HG02981 (cell line): Measurements from ENCODE around the gene COP1.

ENCODE experiments used
- ATAC-seq: cut with Tn5 transposase; IDR thresholded peaks from one replicate; pipeline ENCODE4 v1.9.1; 2021; ENCODE audit warnings: mild to moderate bottlenecking, moderate library complexity; ENCODE audit not compliant: unreplicated experiment

COP1 gene

GRCh38 chr1:175978476-175978875 lies 228.6 kb downstream of the COP1 start:
- ATAC-seq: no peak

- no peak for ATAC-seq
Observed at GRCh38 chr1:175976865-175977642, 230.0 kb downstream of the COP1 start.

- ATAC-seq: no peak
Observed at GRCh38 chr1:175969231-175969630, 237.9 kb downstream of the COP1 start.

DNA sequence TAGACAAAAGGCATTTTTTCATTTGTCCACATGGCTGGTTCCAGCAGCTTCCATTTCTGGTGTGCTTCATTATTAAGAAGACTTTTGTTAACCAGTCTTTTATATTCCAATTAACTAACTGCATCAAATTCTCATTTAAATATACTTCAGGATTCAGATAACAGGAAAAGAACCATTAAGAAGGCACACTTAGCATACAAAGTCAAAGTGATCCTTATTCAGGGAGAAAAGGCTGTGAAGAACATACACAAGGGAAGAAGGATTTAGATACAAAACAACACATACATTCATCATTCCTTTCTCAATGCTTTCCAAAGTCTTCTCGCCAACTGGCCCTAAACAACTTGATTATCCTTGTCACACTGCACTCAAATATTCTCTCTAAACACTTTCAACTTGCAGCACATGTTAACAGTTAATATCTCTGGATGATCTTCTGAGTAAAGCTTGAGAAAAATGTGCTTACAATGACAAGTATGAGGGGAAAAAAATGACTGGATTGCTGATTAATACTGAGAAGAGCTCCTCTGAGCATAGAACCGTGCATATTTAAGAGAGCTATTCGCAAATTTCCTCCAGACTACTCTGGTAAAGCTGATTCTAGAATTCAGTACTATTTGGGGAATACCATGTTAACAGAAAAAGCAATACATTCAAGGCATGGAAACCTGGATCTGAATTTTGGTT lies 238.5 kb downstream of the COP1 start:
- ATAC-seq: no peak

DNA sequence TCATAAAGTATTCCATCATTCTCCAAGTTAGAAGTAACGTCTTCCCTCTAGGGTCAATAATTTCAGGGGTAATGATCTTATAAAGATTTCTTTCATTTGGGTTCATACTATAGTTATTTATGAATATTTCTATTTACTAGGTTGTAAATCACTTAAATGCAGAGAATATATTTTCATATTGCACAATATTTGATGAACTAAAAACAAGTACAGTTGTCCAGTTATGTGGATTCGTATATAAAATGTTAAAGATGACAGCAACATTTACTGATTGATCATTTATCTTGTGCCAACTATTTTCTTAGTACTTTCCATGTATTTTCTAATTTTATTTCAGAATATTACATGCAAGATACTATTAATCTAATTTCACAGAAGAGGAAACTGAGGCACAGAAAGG lies 243.3 kb downstream of the COP1 start:
- ATAC-seq: no peak

DNA sequence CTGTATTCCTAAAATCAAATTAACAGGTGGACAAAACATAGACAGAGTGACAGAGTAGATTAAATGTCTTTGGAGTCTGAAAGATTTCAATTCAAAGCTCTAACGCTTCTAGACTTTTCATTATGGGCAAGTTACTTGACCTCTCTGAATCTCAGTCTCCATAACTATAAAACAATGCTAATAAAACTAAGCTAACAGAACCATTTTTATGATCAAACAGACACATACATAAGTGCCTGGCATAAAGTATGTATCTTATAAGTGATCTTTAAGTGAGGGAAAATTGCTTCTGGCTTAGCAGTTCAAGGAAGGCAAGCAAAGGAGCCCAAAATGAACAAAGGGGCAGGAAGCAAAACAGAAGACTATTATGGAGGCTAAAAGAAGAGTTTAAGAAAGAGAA lies 246.9 kb downstream of the COP1 start:
- ATAC-seq: no peak

GRCh38 chr1:175951627-175952026 lies 255.5 kb downstream of the COP1 start:
- no peak for ATAC-seq

GRCh38 chr1:175947771-175948170 lies 259.3 kb downstream of the COP1 start:
- ATAC-seq: no peak

DNA sequence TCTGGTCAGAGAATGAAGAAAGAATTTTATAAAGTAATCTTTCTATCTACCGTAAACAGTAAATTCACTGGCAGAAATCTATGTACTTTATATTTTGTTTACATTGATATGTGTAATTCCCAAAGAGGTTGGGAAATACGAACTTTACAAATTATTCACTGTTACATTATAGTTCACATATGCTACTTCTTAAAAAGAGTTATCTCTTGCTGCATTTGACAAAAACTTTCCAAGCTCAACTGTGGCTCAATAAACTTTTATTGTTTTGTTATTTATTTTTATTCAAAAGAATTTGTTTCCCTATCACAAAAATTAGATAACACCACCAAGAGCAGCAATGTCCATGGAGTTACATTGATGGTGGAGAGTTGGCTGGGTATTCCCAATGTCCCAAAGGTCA lies 262.5 kb downstream of the COP1 start:
- no peak for ATAC-seq

GRCh38 chr1:175941164-175941563 lies 265.9 kb downstream of the COP1 start:
- ATAC-seq: no peak

DNA sequence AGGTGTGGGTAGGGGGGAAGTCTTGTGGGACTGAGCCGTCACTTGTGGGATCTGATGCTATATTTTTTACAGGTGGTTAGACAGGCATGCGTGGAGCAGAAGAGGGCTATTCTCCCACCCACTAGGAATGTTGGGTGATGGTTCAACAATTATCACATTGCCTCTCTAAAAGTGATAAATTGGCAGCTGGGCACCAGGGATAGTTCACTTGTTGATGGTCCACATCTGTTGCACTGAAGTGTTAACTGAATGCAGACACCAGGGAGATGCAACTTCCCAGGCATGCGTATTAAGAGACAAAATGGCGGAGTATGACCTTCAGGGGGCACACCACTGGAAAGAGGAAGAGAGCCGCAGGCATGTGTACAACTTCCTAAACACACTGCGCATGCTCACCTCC lies 270.4 kb downstream of the COP1 start:
- no peak for ATAC-seq

DNA sequence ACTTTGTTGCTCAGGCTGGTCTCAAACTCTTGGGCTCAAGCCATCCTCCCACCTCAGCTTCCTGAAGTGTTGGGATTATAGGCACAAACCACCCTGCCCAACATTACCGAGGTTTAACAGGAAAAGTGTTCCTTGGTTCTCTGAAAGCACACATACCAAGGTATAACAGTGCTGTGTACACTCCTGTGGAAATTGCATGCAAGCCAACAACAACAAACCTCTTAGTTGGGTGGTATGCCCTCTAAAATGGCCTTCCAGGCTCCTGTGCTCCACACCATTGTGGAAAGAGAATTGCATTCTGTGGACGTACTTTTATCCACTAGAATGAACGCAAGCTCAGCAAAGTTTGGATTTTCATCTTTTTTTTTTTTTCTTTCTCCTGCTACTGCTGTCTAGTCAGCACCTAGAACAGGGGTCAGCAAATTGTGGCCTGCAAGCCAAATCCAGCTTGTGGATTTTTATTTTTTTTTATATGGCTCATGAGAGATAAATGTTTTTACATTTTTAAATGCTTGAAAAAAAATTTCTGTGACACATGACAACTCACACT lies 271.4 kb downstream of the COP1 start:
- no peak for ATAC-seq

DNA sequence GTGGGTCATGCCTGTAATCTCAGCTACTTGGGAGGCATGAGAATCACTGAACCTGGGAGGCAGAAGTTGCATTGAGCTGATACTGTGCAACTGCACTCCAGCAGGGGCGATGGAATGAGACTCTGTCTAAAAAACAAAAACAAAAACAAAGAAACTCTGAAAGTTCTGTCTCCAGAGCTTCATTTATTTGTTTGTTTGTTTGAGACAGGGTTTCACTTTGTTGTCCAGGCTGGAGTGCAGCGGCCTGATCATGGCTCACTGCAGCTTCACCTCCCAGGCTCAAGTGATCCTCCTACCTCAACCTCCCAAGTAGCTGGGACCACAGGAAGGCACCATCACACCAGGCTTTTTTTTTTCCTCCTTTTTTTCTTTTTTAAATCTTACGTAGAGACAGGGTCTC lies 271.9 kb downstream of the COP1 start:
- ATAC-seq: no peak

GRCh38 chr1:175933801-175934200 lies 273.3 kb downstream of the COP1 start:
- no peak for ATAC-seq

GRCh38 chr1:175927944-175928343 lies 279.1 kb downstream of the COP1 start:
- ATAC-seq: no peak

DNA sequence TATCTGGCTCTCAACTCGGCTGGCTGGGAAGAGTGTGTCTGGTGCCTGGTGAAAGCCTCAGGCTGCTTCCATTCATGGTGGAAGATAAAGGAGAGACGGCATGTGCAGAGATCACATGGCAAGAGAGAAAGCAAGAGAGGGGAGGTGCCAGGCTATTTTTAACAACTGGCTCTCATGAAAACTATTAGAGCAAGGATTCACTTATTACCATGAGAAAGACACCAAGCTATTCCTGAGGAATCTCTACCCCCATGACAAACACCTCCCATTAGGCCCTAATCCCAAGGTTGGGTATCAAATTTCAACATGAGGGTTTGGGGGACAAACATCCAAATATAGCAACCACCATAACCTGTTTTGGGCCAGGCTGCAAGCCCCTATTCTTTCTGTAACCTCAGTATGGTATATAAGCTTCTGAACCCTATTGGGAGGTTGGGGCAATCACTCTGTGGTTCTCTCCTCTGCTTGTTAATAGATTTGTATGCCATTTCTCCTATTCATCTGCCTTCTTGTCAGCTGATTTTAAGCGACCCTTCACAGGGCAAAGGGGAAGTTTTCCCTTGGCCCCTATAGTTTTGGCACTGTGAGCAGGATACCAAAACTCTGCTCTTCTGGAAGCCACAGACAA lies 284.7 kb downstream of the COP1 start:
- no peak for ATAC-seq

- ATAC-seq: no peak
Observed at GRCh38 chr1:175920381-175920780, 286.7 kb downstream of the COP1 start.

- ATAC-seq: no peak
Observed at GRCh38 chr1:175919001-175919400, 288.1 kb downstream of the COP1 start.

- ATAC-seq: no peak
Observed at GRCh38 chr1:175918364-175918801, 288.7 kb downstream of the COP1 start.

DNA sequence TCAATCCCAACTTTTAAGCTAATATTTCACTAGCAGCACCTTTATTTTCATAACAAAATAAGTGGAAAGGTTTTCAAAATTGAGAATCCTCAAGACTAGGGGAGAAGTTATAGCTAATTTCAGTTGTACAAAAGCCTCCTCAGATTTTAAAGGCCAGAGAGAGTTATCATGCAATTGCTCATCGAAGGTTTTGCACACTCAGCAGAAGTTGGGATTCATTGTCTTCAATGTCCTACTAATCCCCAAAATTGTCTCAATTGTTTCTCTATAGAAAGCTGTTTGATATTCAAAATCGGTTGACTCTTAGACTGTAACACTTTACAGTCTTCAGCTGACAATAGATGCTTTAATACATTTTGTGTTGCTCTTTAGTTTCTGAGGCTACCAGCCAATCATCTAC lies 293.0 kb downstream of the COP1 start:
- ATAC-seq: no peak

DNA sequence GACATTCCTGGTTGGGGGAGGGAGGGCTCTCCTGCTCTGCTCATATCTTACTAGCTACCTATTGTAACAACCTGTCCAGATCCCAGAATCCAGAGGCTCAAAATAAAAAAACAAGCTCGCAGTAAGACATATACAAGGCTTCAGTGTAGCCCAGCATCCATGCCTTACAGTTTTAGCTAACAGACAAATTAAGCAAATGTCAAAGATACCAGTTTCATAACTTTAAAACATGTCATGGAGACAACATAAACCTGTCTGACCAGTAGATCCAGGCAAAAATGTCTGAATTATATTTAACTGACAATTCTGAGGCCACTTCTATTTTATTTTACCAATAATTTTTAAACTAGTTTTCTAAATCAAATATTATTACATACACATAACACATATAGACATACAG lies 295.9 kb downstream of the COP1 start:
- ATAC-seq: no peak

GRCh38 chr1:175906370-175906769 lies 300.7 kb downstream of the COP1 start:
- ATAC-seq: no peak
